Suppressor macrophage (primary cell): ENCODE measurements around the gene PCDHB15.
"Not testable (repeated sequence)": the region's sequence is repeated elsewhere in the genome, so short reads cannot be mapped to it uniquely, and the experiment has no call there.

Experiments
- DNase-seq, 4 experiments: peaks; one replicate each; pipeline ENCODE4 v3.0.0-alpha.2; 2020 to 2022
- total RNA-seq, 17 experiments: gene quantifications; one replicate each; lab custom pipeline; 2026; ENCODE audit warnings: mixed read lengths in 6 of 17, inconsistent platforms in 3 of 17; lab: John Stamatoyannopoulos, UW

Gene PCDHB15
- total RNA-seq = 0 to 0.99 (median 0) reads per million in 17 experiments

- DNase-seq = no peak
These were observed at the start of gene PCDHB15 for GRCh38 chr5:141245250-141245717. PCDHB15 (plus strand) TSS chr5:141245395; CDS start chr5:141245579, 184 bp downstream.

- no peak for DNase-seq
These were observed 48.8 kb upstream of the PCDHB15 start for GRCh38 chr5:141196363-141196762.

GRCh38 chr5:141199359-141200235, 45.6 kb upstream of the PCDHB15 start, which contains the start of gene PCDHB11:
PCDHB11 (plus strand) TSS chr5:141199627; CDS start chr5:141199775, 148 bp downstream.
- no peak for DNase-seq

GRCh38 chr5:141201126-141201525, 44.1 kb upstream of the PCDHB15 start:
- not testable (repeated sequence) for DNase-seq

- DNase-seq = not testable (repeated sequence)
These were observed 43.5 kb upstream of the PCDHB15 start for GRCh38 chr5:141201646-141202045.

GRCh38 chr5:141208478-141208877, 36.7 kb upstream of the PCDHB15 start, which contains the start of gene PCDHB12:
PCDHB12 (plus strand) TSS chr5:141208719; CDS start chr5:141208908, 189 bp downstream.
- no peak for DNase-seq

GRCh38 chr5:141210281-141210680, 34.9 kb upstream of the PCDHB15 start:
- not testable (repeated sequence) for DNase-seq

- DNase-seq = not testable (repeated sequence)
These were observed 34.3 kb upstream of the PCDHB15 start for GRCh38 chr5:141210849-141211248.

- DNase-seq = peak in 2 of 4 experiments; percentile 2 to 10
These were observed 31.4 kb upstream of the PCDHB15 start, which contains the start of gene PCDHB13 for GRCh38 chr5:141213656-141214339. PCDHB13 (plus strand) TSS chr5:141213919; CDS start chr5:141214124, 205 bp downstream.

GRCh38 chr5:141214583-141214982, 30.6 kb upstream of the PCDHB15 start:
- DNase-seq = not testable (repeated sequence)

GRCh38 chr5:141215504-141215903, 29.7 kb upstream of the PCDHB15 start:
- DNase-seq = not testable (repeated sequence)

- DNase-seq = not testable (repeated sequence)
These were observed 29.2 kb upstream of the PCDHB15 start for GRCh38 chr5:141216035-141216434.

GRCh38 chr5:141223112-141223783, 21.9 kb upstream of the PCDHB15 start, which contains the start of gene PCDHB14:
PCDHB14 (plus strand) TSS chr5:141223343; CDS start chr5:141223506, 163 bp downstream.
- peak in 2 of 4 experiments; percentile 1 to 5 for DNase-seq

GRCh38 chr5:141224844-141225243, 20.4 kb upstream of the PCDHB15 start:
- not testable (repeated sequence) for DNase-seq

- DNase-seq = not testable (repeated sequence)
These were observed 19.8 kb upstream of the PCDHB15 start for GRCh38 chr5:141225421-141225820.

- DNase-seq = no peak
These were observed 11.0 kb upstream of the PCDHB15 start for GRCh38 chr5:141234109-141234667.

- not testable (repeated sequence) for DNase-seq
These were observed 9.3 kb upstream of the PCDHB15 start for GRCh38 chr5:141235922-141236321.

GRCh38 chr5:141236516-141237313, 8.5 kb upstream of the PCDHB15 start:
- DNase-seq = no peak

GRCh38 chr5:141241496-141241895, 3.7 kb upstream of the PCDHB15 start:
- no peak for DNase-seq

- not testable (repeated sequence) for DNase-seq
These were observed 1.8 kb downstream of the PCDHB15 start for GRCh38 chr5:141246971-141247370.

- not testable (repeated sequence) for DNase-seq
These were observed 2.2 kb downstream of the PCDHB15 start for GRCh38 chr5:141247434-141247833.
